HG03064 (cell line): ENCODE results near the gene ADAMTSL2.

ENCODE experiments used
- ATAC-seq: cut with Tn5 transposase; IDR thresholded peaks from one replicate; pipeline ENCODE4 v1.9.1; 2021; ENCODE audit warnings: low read depth; ENCODE audit not compliant: unreplicated experiment

ADAMTSL2 gene

GRCh38 chr9:133616643-133617405, 82.3 kb downstream of the ADAMTSL2 start:
- ATAC-seq, result no peak

- no peak for ATAC-seq
These were observed 84.2 kb downstream of the ADAMTSL2 start for GRCh38 chr9:133618726-133619125.

DNA sequence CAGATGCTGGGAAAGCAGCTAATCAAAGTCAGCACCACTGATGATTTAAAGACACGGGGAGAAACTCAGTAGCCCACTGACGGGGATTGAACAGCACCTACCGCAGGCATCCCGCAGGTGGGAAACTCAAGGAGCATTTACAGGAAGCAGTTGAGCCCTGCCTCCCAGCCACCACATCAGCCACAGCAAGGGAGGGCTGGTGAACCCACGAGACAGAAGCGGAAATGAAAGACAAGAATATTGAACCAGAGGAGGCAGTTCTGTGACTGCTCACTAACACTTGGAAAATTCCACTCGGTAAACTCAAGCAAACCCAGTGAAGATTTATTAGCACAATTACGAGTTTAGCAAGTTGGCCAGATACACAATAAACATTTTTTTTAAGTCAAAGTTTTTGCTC, 85.3 kb downstream of the ADAMTSL2 start:
- ATAC-seq, result no peak

- ATAC-seq, result no peak
These were observed 87.3 kb downstream of the ADAMTSL2 start for GRCh38 chr9:133621725-133622267.

DNA sequence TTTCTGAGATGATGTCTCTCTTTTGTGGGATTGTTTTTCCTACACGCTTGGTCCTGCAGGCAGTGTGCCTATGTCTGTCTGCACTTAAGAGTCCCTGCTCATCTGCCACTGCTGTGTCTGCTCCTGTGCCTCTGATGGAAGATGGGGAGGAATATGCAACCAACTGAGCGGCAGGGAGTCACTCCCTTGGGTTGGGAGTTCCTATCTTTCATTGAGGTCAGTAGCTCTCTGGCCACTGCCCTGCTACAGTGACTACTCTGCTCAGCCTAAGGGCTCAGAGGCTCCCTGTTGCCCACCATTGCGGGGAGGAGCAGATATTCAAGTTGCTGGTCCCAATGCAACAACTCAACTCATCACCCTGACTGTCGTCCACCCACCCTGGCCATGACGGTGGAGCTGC, 88.1 kb downstream of the ADAMTSL2 start:
- no peak for ATAC-seq
